OCI-LY7 (cell line): ENCODE data around the gene PRRT4. TPM values are rescaled to one million over a fixed set of nuclear protein-coding genes. Genes with fewer than 3 reads are reported as not detected.

Experiments used
- BruUV-seq: library from RNA; stranded (reverse); fragments of 400-500 nt; replicated peaks from 2 replicates; lab custom pipeline; 2021; lab: Mats Ljungman, UMichigan
- CTCF ChIA-PET: fragments of 300-600 bp; sonication (Branson Sonifier 250); formaldehyde crosslinking; loops from one replicate; lab custom pipeline; 2022; ENCODE audit warnings: antibody characterized with exemption; ENCODE audit not compliant: unreplicated experiment; lab: Charles Lee
- POLR2A ChIA-PET: fragments of 300-600 bp; sonication (Branson Sonifier 250); formaldehyde crosslinking; loops from one replicate; lab custom pipeline; 2022; ENCODE audit warnings: antibody characterized with exemption; lab: Charles Lee
- DNase-seq: peaks from one replicate; pipeline ENCODE4 v3.0.0-alpha.2; 2015; ENCODE audit warnings: low spot score
- H2AFZ ChIP-seq: fragments of 200-600 bp; sonication (generic), shearing (Covaris generic); 2 replicates; pipeline ENCODE4 v1.6.1; 2014; ENCODE audit warnings: mild to moderate bottlenecking, antibody characterized with exemption, low read length, moderate library complexity
- H3K27ac ChIP-seq: fragments of 200-600 bp; sonication (generic); 2 replicates; pipeline ENCODE4 v1.5.1; 2014; ENCODE audit warnings: mixed run types, low read depth, mild to moderate bottlenecking, moderate library complexity, low read length, inconsistent platforms; ENCODE audit not compliant: poor library complexity, severe bottlenecking
- H3K36me3 ChIP-seq: fragments of 200-600 bp; sonication (generic); 2 replicates; pipeline ENCODE4 v1.6.1; 2014; ENCODE audit warnings: mild to moderate bottlenecking, antibody characterized with exemption, low read length, moderate library complexity, mixed read lengths; ENCODE audit not compliant: insufficient read depth
- H3K4me1 ChIP-seq: fragments of 200-600 bp; sonication (generic); 2 replicates; pipeline ENCODE4 v1.5.1; 2014; ENCODE audit warnings: mild to moderate bottlenecking, low read length; ENCODE audit not compliant: insufficient read depth, poor library complexity, severe bottlenecking
- H3K4me2 ChIP-seq: fragments of 200-600 bp; sonication (generic); 2 replicates; pipeline ENCODE4 v1.6.1; 2014; ENCODE audit warnings: mild to moderate bottlenecking, low read length
- H3K4me3 ChIP-seq: fragments of 200-600 bp; sonication (generic); 2 replicates; pipeline ENCODE4 v1.5.1; 2014; ENCODE audit warnings: mild to moderate bottlenecking, low read depth, low read length; ENCODE audit not compliant: poor library complexity, severe bottlenecking
- H3K79me2 ChIP-seq: fragments of 200-600 bp; sonication (generic); 2 replicates; pipeline ENCODE4 v1.6.1; 2016; ENCODE audit warnings: low read depth, mild to moderate bottlenecking, low read length, moderate library complexity, mixed read lengths; ENCODE audit not compliant: insufficient read depth
- H3K9me2 ChIP-seq: fragments of 200-600 bp; sonication (generic); 2 replicates; pipeline ENCODE4 v1.6.1; 2016; ENCODE audit warnings: mild to moderate bottlenecking, low read length, mixed read lengths; ENCODE audit not compliant: insufficient read depth
- H3K9me3 ChIP-seq: fragments of 200-600 bp; sonication (generic); 2 replicates; pipeline ENCODE4 v1.6.1; 2014; ENCODE audit warnings: mild to moderate bottlenecking, mixed run types, low read length, mixed read lengths
- H4K20me1 ChIP-seq: fragments of 200-600 bp; sonication (generic); 2 replicates; pipeline ENCODE4 v1.6.1; 2014; ENCODE audit warnings: mild to moderate bottlenecking, antibody characterized with exemption, low read length, moderate library complexity, mixed read lengths; ENCODE audit not compliant: insufficient read depth
- CTCF ChIP-seq: fragments of 200-600 bp; sonication (generic); conservative IDR thresholded peaks from 2 replicates; pipeline ENCODE4 v1.5.1; 2014; ENCODE audit warnings: mild to moderate bottlenecking, antibody characterized with exemption, low read length, moderate library complexity, mixed read lengths
- EZH2phosphoT487 ChIP-seq: fragments of 200-600 bp; sonication (generic); IDR thresholded peaks from 2 replicates; pipeline ENCODE4 v1.6.1; 2018; ENCODE audit warnings: low read depth, borderline replicate concordance, mild to moderate bottlenecking, mixed run types, antibody characterized with exemption, low read length, moderate library complexity, mixed read lengths
- intact Hi-C: fragments of 100-400 bp; cut with micrococcal nuclease; formaldehyde crosslinking; loops from one replicate; pipeline ENCODE4 v1.10.0; 2022; ENCODE audit not compliant: unreplicated experiment
- total RNA-seq, 2 experiments: library from RNA; depleted of rRNA in 1 of 2; stranded (reverse); fragments of >200 nt in 1 of 2; shearing (Covaris generic) in 1 of 2; gene quantifications; 2 replicates each; pipeline ENCODE4 v1.2.3, GENCODE V29; 2014 to 2022

The PRRT4 gene
- total RNA-seq, 2 experiments from 2014 or later = not detected

GRCh38 chr7:128384726-128385125, 23.2 kb upstream of the PRRT4 start:
- no peak for DNase-seq
- no TSS peak for BruUV-seq
- Histone ChIP-seq H4K20me1 (no peaks in the 10 kb centered on the region), H3K79me2 (no peaks in the 10 kb centered on the region), H3K36me3 (no peaks in the 10 kb centered on the region), H3K4me2 (no peak overlapping the region), H3K4me3 (no peak overlapping the region), H2AFZ (no peak overlapping the region), H3K4me1 (no peaks in the 10 kb centered on the region), H3K9me3 (no peaks in the 10 kb centered on the region), H3K9me2 (no peaks in the 10 kb centered on the region), H3K27ac (no peak overlapping the region)
- ChIA-PET CTCF (no interaction called here), POLR2A (no interaction called here)
- intact Hi-C loops = no loop called here
- no peak for TF ChIP-seq CTCF
- TF ChIP-seq EZH2phosphoT487 = no peak

- Histone ChIP-seq H3K4me2 (no peak overlapping the region), H3K4me3 (no peak overlapping the region), H3K79me2 (no peaks in the 10 kb centered on the region), H3K9me3 (no peaks in the 10 kb centered on the region), H4K20me1 (no peaks in the 10 kb centered on the region), H3K36me3 (no peaks in the 10 kb centered on the region), H3K9me2 (no peaks in the 10 kb centered on the region), H3K4me1 (no peaks in the 10 kb centered on the region), H3K27ac (no peak overlapping the region), H2AFZ (no peak overlapping the region)
- ChIA-PET CTCF (no interaction called here), POLR2A (no interaction called here)
- TF ChIP-seq EZH2phosphoT487 (no peak), CTCF (no peak)
- intact Hi-C loops = no loop called here
- DNase-seq = no peak
- BruUV-seq = no TSS peak
Measured at GRCh38 chr7:128383776-128384175, 22.3 kb upstream of the PRRT4 start.

- Histone ChIP-seq H3K4me3 (no peak overlapping the region), H3K4me1 (no peaks in the 10 kb centered on the region), H3K9me3 (no peaks in the 10 kb centered on the region), H3K4me2 (no peak overlapping the region), H3K36me3 (no peaks in the 10 kb centered on the region), H4K20me1 (no peaks in the 10 kb centered on the region), H3K79me2 (no peaks in the 10 kb centered on the region), H3K9me2 (no peaks in the 10 kb centered on the region), H2AFZ (no peak overlapping the region), H3K27ac (no peak overlapping the region)
- peak; percentile 41 for DNase-seq
- intact Hi-C loops = no loop called here
- BruUV-seq = no TSS peak
- TF ChIP-seq EZH2phosphoT487 (no peak), CTCF (peak; percentile 86)
- ChIA-PET POLR2A (interaction anchor here (0.6 kb wide), 1 partner anchor 254 kb away, joined by 4 read pairs; no protein-coding TSS in a partner anchor), CTCF (no interaction called here)
Measured at GRCh38 chr7:128381161-128381821, 19.8 kb upstream of the PRRT4 start.
